HepG2 (cell line): Measurements from ENCODE around the gene TLR1. TPM values are rescaled to one million over a fixed set of nuclear protein-coding genes. Genes with fewer than 3 reads are reported as not detected.
"Not testable (repeated sequence)": the region's sequence is repeated elsewhere in the genome, so short reads cannot be mapped to it uniquely, and the experiment has no call there.

ENCODE experiments used
- ATAC-seq: fragments of 200-7000 bp; cut with Tn5 transposase; 3 replicates; pipeline ENCODE4 v1.9.1; 2020; ENCODE audit warnings: mild to moderate bottlenecking, moderate library complexity
- BruUV-seq: library from RNA; stranded (reverse); fragments of 400-500 nt; replicated peaks from 2 replicates; lab custom pipeline; 2021; lab: Mats Ljungman, UMichigan
- CTCF ChIA-PET: fragments of 300-600 bp; formaldehyde crosslinking; extraction: SDS; loops from one replicate; lab custom pipeline; 2021; ENCODE audit warnings: low total read pairs, inconsistent platforms, low intra/inter-chr PET ratio; lab: Yijun Ruan, JAX
- POLR2A ChIA-PET: fragments of 350-600 bp; sonication (Branson Sonifier 250); formaldehyde crosslinking; loops from one replicate; lab custom pipeline; 2020; ENCODE audit warnings: antibody characterized with exemption, inconsistent platforms; lab: Yijun Ruan, JAX
- DNase-seq: peaks from one replicate; pipeline ENCODE4 v3.0.0-alpha.2; 2015; ENCODE audit warnings: low spot score
- FAIRE-seq: peaks from 3 replicates; lab custom pipeline; 2011; peaks lifted over from hg19 to GRCh38; lab: Jason Lieb, UNC
- H2AFZ ChIP-seq: one replicate; pipeline ENCODE4 v1.6.1; 2011; ENCODE audit warnings: low read length, inconsistent platforms
- H3K27ac ChIP-seq: fragments of 300-600 bp; 3 replicates; pipeline ENCODE4 v1.8.0; 2011; ENCODE audit warnings: mixed run types, mild to moderate bottlenecking, mixed read lengths, low read length, inconsistent platforms; ENCODE audit not compliant: insufficient read depth; ENCODE audit errors: extremely low read length
- H3K27me3 ChIP-seq, 2 experiments: fragments of 200-600 bp in 1 of 2; 2 replicates in 1 of 2; 3 replicates in 1 of 2; pipeline versions ENCODE4 v1.6.0 to v1.8.0; 2011; ENCODE audit warnings: low read length in 2 of 2, mild to moderate bottlenecking in 2 of 2, moderate library complexity in 2 of 2, inconsistent platforms in 1 of 2; ENCODE audit not compliant: insufficient read depth in 2 of 2, control insufficient read depth in 1 of 2
- H3K36me3 ChIP-seq, 2 experiments: fragments of 200-600 bp in 1 of 2; replicated peaks in 1 of 2; 2 replicates in 1 of 2; 3 replicates in 1 of 2; pipeline versions ENCODE4 v1.5.1 to v1.8.0; 2011; ENCODE audit warnings: low read length in 2 of 2, inconsistent platforms in 1 of 2; ENCODE audit not compliant: insufficient read depth in 2 of 2, control insufficient read depth in 1 of 2
- H3K4me1 ChIP-seq: 2 replicates; pipeline ENCODE4 v1.5.1; 2012; ENCODE audit warnings: low read length, inconsistent platforms; ENCODE audit not compliant: insufficient read depth
- H3K4me2 ChIP-seq: 2 replicates; pipeline ENCODE4 v1.6.0; 2011; ENCODE audit warnings: low read depth, low read length, inconsistent platforms
- H3K4me3 ChIP-seq, 3 experiments: fragments of 200-600 bp in 1 of 3; sonication (generic), shearing (Covaris generic) in 1 of 3; replicated peaks in 1 of 3; 2 replicates each; pipeline ENCODE4 v1.5.1; 2011 to 2016; ENCODE audit warnings: low read length in 3 of 3, inconsistent platforms in 2 of 3, low read depth in 2 of 3, mild to moderate bottlenecking in 2 of 3, control low read depth in 1 of 3, mixed read lengths in 1 of 3; ENCODE audit not compliant: insufficient read depth in 1 of 3
- H3K79me2 ChIP-seq: one replicate; pipeline ENCODE4 v1.6.1; 2011; ENCODE audit warnings: low read length, inconsistent platforms; ENCODE audit not compliant: insufficient read depth
- H3K9ac ChIP-seq: 2 replicates; pipeline ENCODE4 v1.6.0; 2011; ENCODE audit warnings: mild to moderate bottlenecking, low read depth, low read length, inconsistent platforms; ENCODE audit not compliant: insufficient read depth
- H3K9me3 ChIP-seq: 2 replicates; pipeline ENCODE4 v1.5.1; 2012; ENCODE audit warnings: mild to moderate bottlenecking, low read length
- H4K20me1 ChIP-seq: 2 replicates; pipeline ENCODE4 v1.6.0; 2011; ENCODE audit warnings: inconsistent platforms, mild to moderate bottlenecking, low read length, moderate library complexity; ENCODE audit not compliant: insufficient read depth
- ADNP ChIP-seq: sonication (generic); formaldehyde crosslinking; IDR thresholded peaks from 2 replicates; pipeline ENCODE4 v1.4.0; 2020; ENCODE audit warnings: missing genetic modification reagents
- CREB1 ChIP-seq, 2 experiments: fragments of 450-650 bp in 1 of 2; IDR thresholded peaks; 2 replicates each; pipeline ENCODE4 v1.6.1; 2016 to 2017; ENCODE audit warnings: control low read depth in 1 of 2, mild to moderate bottlenecking in 1 of 2, missing compliant biosample characterization in 1 of 2, missing genetic modification characterization in 1 of 2
- EP300 ChIP-seq, 3 experiments: sonication (generic) in 1 of 3; formaldehyde crosslinking in 1 of 3; IDR thresholded peaks; 2 replicates each; pipeline versions ENCODE4 v1.5.1 to v1.6.1; 2011 to 2020; ENCODE audit warnings: low read depth in 2 of 3, low read length in 2 of 3, borderline replicate concordance in 1 of 3, improper control_type of control experiment in 1 of 3, mild to moderate bottlenecking in 1 of 3, missing genetic modification reagents in 1 of 3, moderate library complexity in 1 of 3
- SKI ChIP-seq: fragments of 450-650 bp; IDR thresholded peaks from one replicate; pipeline ENCODE4 v1.6.1; 2018; ENCODE audit warnings: mild to moderate bottlenecking; ENCODE audit not compliant: partially characterized antibody
- ZFP36L2 ChIP-seq: sonication (generic); formaldehyde crosslinking; IDR thresholded peaks from 2 replicates; pipeline ENCODE4 v1.4.0; 2020; ENCODE audit warnings: missing genetic modification reagents
- ZNF263 ChIP-seq: sonication (generic); formaldehyde crosslinking; IDR thresholded peaks from 2 replicates; pipeline ENCODE4 v1.4.0; 2020; ENCODE audit warnings: missing genetic modification reagents
- ZNF605 ChIP-seq: sonication (generic); formaldehyde crosslinking; IDR thresholded peaks from 2 replicates; pipeline ENCODE4 v1.8.0; 2022; ENCODE audit warnings: mild to moderate bottlenecking, missing genetic modification reagents
- WGBS: methylation state at CpG from one replicate; pipeline ENCODE4 v1.1.6; 2017; ENCODE audit warnings: low lambda C conversion rate; 5-methylcytosine and 5-hydroxymethylcytosine counted together
- in situ Hi-C: cut with HindIII; loops from 2 replicates; pipeline ENCODE4 v1.10.0; 2017; ENCODE audit warnings: low pct_unique_long_range_greater_than_20kb; ENCODE audit not compliant: extremely low pct_ligation_motif_present
- intact Hi-C: fragments of 100-400 bp; cut with micrococcal nuclease; formaldehyde crosslinking; loops from one replicate; pipeline ENCODE4 v1.10.0; 2022; ENCODE audit not compliant: unreplicated experiment
- polyA plus RNA-seq, 8 experiments: library from polyadenylated mRNA; depleted of rRNA in 3 of 8; stranded (reverse) in 7 of 8; unstranded in 1 of 8; fragments of >200 nt; fragmentation: Illumina TruSeq in 4 of 8; extraction: Trizol in 4 of 8; gene quantifications; 2 replicates each; pipeline versions ENCODE4 v1.2.1 to v1.2.3, GENCODE V29; 2011 to 2016; ENCODE audit warnings: low read depth in 4 of 8, missing spikeins in 1 of 8, mixed read lengths in 1 of 8; ENCODE audit not compliant: insufficient read depth in 1 of 8
- total RNA-seq, 5 experiments: library from RNA; depleted of rRNA; stranded (reverse); fragments of >200 nt; fragmentation: Illumina TruSeq; extraction: Trizol; gene quantifications; 2 replicates each; pipeline ENCODE4 v1.2.3, GENCODE V29; 2016; ENCODE audit warnings: low read depth in 1 of 5

The TLR1 gene
- total and polyA plus RNA-seq, 2 of the 13 experiments (the other 11 are each of a cell fraction or from before 2014, with no cell fraction given) = 0.08 to 0.11 TPM

- TF ChIP-seq ZNF605 (no peak), ZFP36L2 (CRISPR knock-in tag) (no peak), ADNP (no peak), EP300 (IDR thresholded peaks at IDR 0.05; ENCODE audit: low read depth in 2 of 2, low read length in 2 of 2) (no peak), EP300 (CRISPR knock-in tag; IDR thresholded peaks at IDR 0.05; ENCODE audit: borderline replicate concordance) (no peak), CREB1 (IDR thresholded peaks at IDR 0.05) (no peak), CREB1 (CRISPR knock-in tag; IDR thresholded peaks at IDR 0.05) (no peak), ZNF263 (CRISPR knock-in tag) (no peak)
Observed at GRCh38 chr4:38814386-38814785, 9.8 kb upstream of the TLR1 start (continued).

DNA sequence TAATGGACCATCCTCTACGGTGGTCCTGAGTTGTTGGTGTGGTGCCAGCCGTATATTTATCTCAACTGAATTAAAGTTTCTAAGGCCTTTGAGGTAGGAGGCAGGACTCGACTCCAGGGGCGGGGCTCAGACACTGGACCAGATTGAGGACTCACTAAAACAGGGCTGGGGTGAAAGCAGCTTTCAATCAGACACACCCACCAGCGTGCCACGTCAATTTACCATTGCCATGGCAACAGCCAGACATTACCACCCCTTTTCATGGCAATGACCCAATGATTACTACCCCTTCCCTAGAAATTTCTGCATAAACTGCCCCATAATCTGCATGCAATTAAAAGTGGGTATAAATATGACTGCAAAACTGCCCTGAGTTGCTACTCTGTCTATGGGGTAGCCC lies 6.7 kb upstream of the TLR1 start:
- H3K4me1 ChIP-seq = no peaks in the 10 kb centered on the region
- WGBS = 21% methylated on average over 6 of the region's 6 CpGs
- in situ Hi-C loops (no loop called here), intact Hi-C loops (no loop called here)
- FAIRE-seq (no peak), DNase-seq (no peak), ATAC-seq (no peak)
- H2AFZ ChIP-seq = no peak overlapping the region
- TF ChIP-seq SKI = no peak
- H3K79me2 ChIP-seq = no peaks in the 10 kb centered on the region
- H3K4me2 ChIP-seq = no peak overlapping the region
- no peaks in the 10 kb centered on the region for H3K36me3 ChIP-seq
- H3K9ac ChIP-seq = no peak overlapping the region
- no peaks in the 10 kb centered on the region for H3K9me3 ChIP-seq
- POLR2A ChIA-PET = no interaction called here
- H3K4me3 ChIP-seq = no peak overlapping the region
- CTCF ChIA-PET = no interaction called here
- H3K27ac ChIP-seq = no peak overlapping the region
- no peaks in the 10 kb centered on the region for H4K20me1 ChIP-seq
- no peaks in the 10 kb centered on the region for H3K27me3 ChIP-seq
- no TSS peak for BruUV-seq

GRCh38 chr4:38807462-38807861 lies 2.9 kb upstream of the TLR1 start:
- H2AFZ ChIP-seq, H3K79me2 ChIP-seq, H3K27ac ChIP-seq, CTCF ChIA-PET, H4K20me1 ChIP-seq, H3K36me3 ChIP-seq, H3K9me3 ChIP-seq, ATAC-seq, in situ Hi-C loops, BruUV-seq, intact Hi-C loops, H3K27me3 ChIP-seq, FAIRE-seq, DNase-seq, H3K4me2 ChIP-seq, H3K9ac ChIP-seq, POLR2A ChIA-PET, H3K4me3 ChIP-seq: not testable (repeated sequence)
- WGBS = 91% methylated on average over 13 of the region's 29 CpGs
- H3K4me1 ChIP-seq = peaks cover 12% of the 10 kb centered on the region

GRCh38 chr4:38806251-38806650 lies 1.7 kb upstream of the TLR1 start:
- H3K27me3 ChIP-seq, H3K9ac ChIP-seq, DNase-seq, FAIRE-seq, H3K4me3 ChIP-seq, H4K20me1 ChIP-seq, H2AFZ ChIP-seq, BruUV-seq, H3K36me3 ChIP-seq, H3K27ac ChIP-seq, in situ Hi-C loops, ATAC-seq, intact Hi-C loops, H3K4me2 ChIP-seq, CTCF ChIA-PET, H3K9me3 ChIP-seq, POLR2A ChIA-PET, H3K79me2 ChIP-seq: not testable (repeated sequence)
- WGBS = 81% methylated on average over 9 of the region's 9 CpGs
- H3K4me1 ChIP-seq = peaks cover 12% of the 10 kb centered on the region
